HCT116 (cell line): ENCODE data around the gene ATRIP. TPM values are rescaled to one million over a fixed set of nuclear protein-coding genes. Genes with fewer than 3 reads are reported as not detected.
"Not testable (repeated sequence)": the region's sequence is repeated elsewhere in the genome, so short reads cannot be mapped to it uniquely, and the experiment has no call there.

Experiments used
- ATAC-seq: fragments of 200-7000 bp; cut with Tn5 transposase; 2 replicates; pipeline ENCODE4 v1.9.1; 2020; ENCODE audit warnings: mild to moderate bottlenecking, moderate library complexity
- BruUV-seq: library from RNA; stranded (reverse); fragments of 400-500 nt; replicated peaks from 2 replicates; lab custom pipeline; 2021; lab: Mats Ljungman, UMichigan
- CTCF ChIA-PET: fragments of 300-600 bp; sonication (Branson Sonifier 250); formaldehyde crosslinking; loops from one replicate; lab custom pipeline; 2021; ENCODE audit warnings: antibody characterized with exemption; lab: Charles Lee
- POLR2A ChIA-PET: fragments of 300-600, 350-600 bp; sonication (Branson Sonifier 250); formaldehyde crosslinking; loops from one replicate; lab custom pipeline; 2021; ENCODE audit warnings: antibody characterized with exemption; lab: Charles Lee
- RAD21 ChIA-PET, 2 experiments: fragments of 300-600 bp; sonication (Branson Sonifier 250); formaldehyde crosslinking; loops; one replicate each; lab custom pipeline; 2023; ENCODE audit warnings: low total read pairs in 2 of 2; ENCODE audit not compliant: uncharacterized antibody in 2 of 2, unreplicated experiment in 2 of 2, low non-redundant PET in 1 of 2; lab: Charles Lee
- DNase-seq: peaks from one replicate; pipeline ENCODE4 v3.0.0-alpha.2; 2010; ENCODE audit warnings: low read depth, low spot score
- H2AFZ ChIP-seq: fragments of 200-600 bp; shearing (Covaris generic), sonication (generic); 2 replicates; pipeline ENCODE4 v1.6.1; 2017; ENCODE audit warnings: low read depth, mixed run types, mixed read lengths, antibody characterized with exemption, low read length; ENCODE audit not compliant: poor library complexity, severe bottlenecking
- H3K27ac ChIP-seq: 2 replicates; pipeline ENCODE4 v1.5.1; 2012; ENCODE audit warnings: low read depth, low read length
- H3K27me3 ChIP-seq: fragments of 200-600 bp; sonication (generic); 2 replicates; pipeline ENCODE4 v1.6.1; 2016; ENCODE audit warnings: mixed run types, low read length, mixed read lengths; ENCODE audit not compliant: insufficient read depth
- H3K36me3 ChIP-seq, 2 experiments: fragments of 200-500 bp in 1 of 2; fragments of 200-600 bp in 1 of 2; sonication (Bioruptor generic) in 1 of 2; sonication (generic) in 1 of 2; 2 replicates each; pipeline versions ENCODE4 v1.5.1 to v1.6.1; 2014 to 2016; ENCODE audit warnings: low read length in 2 of 2, inconsistent platforms in 1 of 2, mixed read lengths in 1 of 2, mixed run types in 1 of 2; ENCODE audit not compliant: insufficient read depth in 2 of 2, control insufficient read depth in 1 of 2
- H3K4me1 ChIP-seq, 2 experiments: fragments of 200-600 bp in 1 of 2; sonication (generic) in 1 of 2; 2 replicates each; pipeline versions ENCODE4 v1.5.1 to v1.6.1; 2012 to 2017; ENCODE audit warnings: low read length in 2 of 2, inconsistent platforms in 1 of 2, mild to moderate bottlenecking in 1 of 2, mixed read lengths in 1 of 2, mixed run types in 1 of 2, moderate library complexity in 1 of 2; ENCODE audit not compliant: insufficient read depth in 2 of 2, control insufficient read depth in 1 of 2
- H3K4me2 ChIP-seq: fragments of 200-600 bp; sonication (generic); 2 replicates; pipeline ENCODE4 v1.6.1; 2017; ENCODE audit warnings: mixed run types, low read length, mixed read lengths
- H3K4me3 ChIP-seq, 2 experiments: fragments of 200-600 bp in 1 of 2; sonication (generic) in 1 of 2; replicated peaks in 1 of 2; 2 replicates each; pipeline ENCODE4 v1.5.1; 2011 to 2016; ENCODE audit warnings: low read length in 2 of 2, control low read depth in 1 of 2, low read depth in 1 of 2, mild to moderate bottlenecking in 1 of 2, mixed read lengths in 1 of 2, mixed run types in 1 of 2
- H3K79me2 ChIP-seq: fragments of 200-600 bp; sonication (generic); 2 replicates; pipeline ENCODE4 v1.6.1; 2017; ENCODE audit warnings: mild to moderate bottlenecking, mixed run types, low read length, moderate library complexity, mixed read lengths; ENCODE audit not compliant: insufficient read depth
- H3K9ac ChIP-seq: fragments of 200-600 bp; sonication (generic); 2 replicates; pipeline ENCODE4 v1.6.1; 2016; ENCODE audit warnings: low read length, mixed read lengths
- H3K9me2 ChIP-seq: fragments of 200-600 bp; sonication (generic), shearing (Covaris generic); 2 replicates; pipeline ENCODE4 v1.6.1; 2017; ENCODE audit warnings: mixed run types, mild to moderate bottlenecking, moderate library complexity; ENCODE audit not compliant: insufficient read depth
- H3K9me3 ChIP-seq, 2 experiments: fragments of 200-500 bp in 1 of 2; fragments of 200-600 bp in 1 of 2; sonication (Bioruptor generic) in 1 of 2; sonication (generic) in 1 of 2; 2 replicates each; pipeline ENCODE4 v1.6.1; 2014 to 2017; ENCODE audit warnings: low read length in 2 of 2, mixed read lengths in 2 of 2, inconsistent platforms in 1 of 2, low read depth in 1 of 2, mild to moderate bottlenecking in 1 of 2, mixed run types in 1 of 2, moderate library complexity in 1 of 2; ENCODE audit not compliant: control insufficient read depth in 1 of 2, insufficient read depth in 1 of 2
- H4K20me1 ChIP-seq: fragments of 200-600 bp; sonication (generic), shearing (Covaris generic); 2 replicates; pipeline ENCODE4 v1.6.1; 2017; ENCODE audit warnings: mixed run types, mild to moderate bottlenecking, moderate library complexity; ENCODE audit not compliant: insufficient read depth
- ATF3 ChIP-seq: IDR thresholded peaks from 2 replicates; pipeline ENCODE4 v1.6.1; 2012
- CBX3 ChIP-seq: IDR thresholded peaks from 2 replicates; pipeline ENCODE4 v1.6.1; 2012; ENCODE audit warnings: low read depth
- CEBPB ChIP-seq: IDR thresholded peaks from 2 replicates; pipeline ENCODE4 v1.6.1; 2012; ENCODE audit warnings: low read depth
- EZH2phosphoT487 ChIP-seq: fragments of 200-600 bp; IDR thresholded peaks from 2 replicates; pipeline ENCODE4 v1.6.1; 2018; ENCODE audit warnings: antibody characterized with exemption, borderline replicate concordance
- FOSL1 ChIP-seq: IDR thresholded peaks from 2 replicates; pipeline ENCODE4 v1.6.1; 2012; ENCODE audit warnings: low read depth
- POLR2A ChIP-seq: IDR thresholded peaks from 2 replicates; pipeline ENCODE4 v1.7.0; 2011; ENCODE audit warnings: borderline replicate concordance; ENCODE audit not compliant: insufficient read depth, insufficient read length; ENCODE audit errors: extremely low read depth
- POLR2AphosphoS5 ChIP-seq: IDR thresholded peaks from 2 replicates; pipeline ENCODE4 v1.6.1; 2011; ENCODE audit warnings: mild to moderate bottlenecking, low read depth, low read length, moderate library complexity
- RAD21 ChIP-seq: IDR thresholded peaks from 2 replicates; pipeline ENCODE4 v1.6.1; 2012; ENCODE audit warnings: low read depth, mild to moderate bottlenecking
- REST ChIP-seq: IDR thresholded peaks from 2 replicates; pipeline ENCODE4 v1.6.1; 2012; ENCODE audit warnings: low read depth
- ZFX ChIP-seq: fragments of 450-650 bp; IDR thresholded peaks from 2 replicates; pipeline ENCODE4 v1.6.1; 2017
- intact Hi-C: fragments of 100-400 bp; cut with micrococcal nuclease; formaldehyde crosslinking; loops from 2 replicates; pipeline ENCODE4 v1.10.0; 2022
- total RNA-seq: library from RNA; stranded (reverse); gene quantifications from one replicate; pipeline ENCODE4 v1.2.1, GENCODE V29; 2021; ENCODE audit not compliant: unreplicated experiment
- TF ChIP-seq, protein P1 (sequence below), 3 experiments: fragments of 200-600 bp in 1 of 3; sonication (generic) in 1 of 3; IDR thresholded peaks in 2 of 3; conservative IDR thresholded peaks in 1 of 3; 2 replicates each; pipeline ENCODE4 v1.5.1; 2012 to 2017; ENCODE audit warnings: low read depth in 2 of 3, low read length in 2 of 3, antibody characterized with exemption in 1 of 3, borderline replicate concordance in 1 of 3, control low read depth in 1 of 3, mild to moderate bottlenecking in 1 of 3, mixed read lengths in 1 of 3, mixed run types in 1 of 3, moderate library complexity in 1 of 3; ENCODE audit not compliant: insufficient read depth in 1 of 3

ATRIP gene
- total RNA-seq, 1 experiment from 2014 or later, result 15.6 TPM

DNA sequence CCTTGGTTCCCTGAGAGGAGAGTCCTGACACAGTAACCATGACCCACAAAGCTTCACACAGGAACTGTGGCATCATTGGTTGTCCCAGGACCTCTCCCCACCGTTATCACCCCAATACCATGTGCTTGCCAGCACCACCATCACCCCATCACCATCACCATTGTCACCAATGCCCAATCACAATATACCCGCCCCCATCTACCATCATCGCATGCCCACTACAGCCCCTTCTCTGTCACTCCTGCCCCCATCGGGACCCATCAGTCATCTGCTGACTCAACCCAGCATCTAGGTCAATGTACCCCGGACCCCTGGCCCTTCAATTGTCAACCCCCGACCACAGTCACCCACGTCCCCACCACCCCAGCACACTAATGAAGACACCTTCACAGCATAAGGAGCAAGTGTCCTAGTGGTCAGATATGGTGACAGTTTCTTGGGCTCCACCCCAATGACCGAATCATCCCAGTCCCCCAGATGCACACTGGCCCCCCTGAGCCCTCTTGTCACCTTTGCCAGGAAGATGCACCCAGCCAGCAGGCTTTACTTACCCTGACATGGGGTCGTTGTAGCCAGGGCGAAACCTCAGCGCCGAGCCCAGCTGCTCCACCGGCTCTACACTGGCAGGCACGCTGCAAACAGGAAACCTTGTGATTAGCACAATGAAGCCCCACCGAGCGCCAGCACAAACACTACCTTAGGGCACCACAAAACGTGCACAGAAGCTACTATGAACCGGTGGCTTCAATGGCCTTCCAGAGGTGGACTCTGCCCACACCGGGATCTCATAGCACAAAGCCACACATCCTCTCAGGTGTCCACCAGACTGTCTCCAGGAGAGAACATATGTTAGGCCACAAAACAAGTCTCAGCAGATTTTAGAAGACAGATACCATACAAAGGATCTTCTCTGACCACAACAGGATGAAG lies 32.4 kb downstream of the ATRIP start:
- Histone ChIP-seq H3K79me2 (no peaks in the 10 kb centered on the region), H3K9me2 (no peaks in the 10 kb centered on the region), H2AFZ (no peak overlapping the region), H3K27ac (no peak overlapping the region), H3K4me3 (no peak overlapping the region), H3K27me3 (no peaks in the 10 kb centered on the region), H3K9me3 (no peaks in the 10 kb centered on the region), H3K4me1 (peaks cover 7 to 10% of the 10 kb centered on the region in 2 experiments; a peak in 3 of 4 replicates), H3K36me3 (no peaks in the 10 kb centered on the region), H3K4me2 (no peak overlapping the region), H3K9ac (no peak overlapping the region), H4K20me1 (no peaks in the 10 kb centered on the region)
- ATAC-seq (no peak), DNase-seq (no peak)
- TF ChIP-seq FOSL1 (no peak), CEBPB (no peak), EZH2phosphoT487 (no peak), POLR2AphosphoS5 (no peak), ATF3 (no peak), ZFX (no peak), RAD21 (no peak), REST (no peak), POLR2A (no peak), CBX3 (no peak)
- TF ChIP-seq, protein P1, sequence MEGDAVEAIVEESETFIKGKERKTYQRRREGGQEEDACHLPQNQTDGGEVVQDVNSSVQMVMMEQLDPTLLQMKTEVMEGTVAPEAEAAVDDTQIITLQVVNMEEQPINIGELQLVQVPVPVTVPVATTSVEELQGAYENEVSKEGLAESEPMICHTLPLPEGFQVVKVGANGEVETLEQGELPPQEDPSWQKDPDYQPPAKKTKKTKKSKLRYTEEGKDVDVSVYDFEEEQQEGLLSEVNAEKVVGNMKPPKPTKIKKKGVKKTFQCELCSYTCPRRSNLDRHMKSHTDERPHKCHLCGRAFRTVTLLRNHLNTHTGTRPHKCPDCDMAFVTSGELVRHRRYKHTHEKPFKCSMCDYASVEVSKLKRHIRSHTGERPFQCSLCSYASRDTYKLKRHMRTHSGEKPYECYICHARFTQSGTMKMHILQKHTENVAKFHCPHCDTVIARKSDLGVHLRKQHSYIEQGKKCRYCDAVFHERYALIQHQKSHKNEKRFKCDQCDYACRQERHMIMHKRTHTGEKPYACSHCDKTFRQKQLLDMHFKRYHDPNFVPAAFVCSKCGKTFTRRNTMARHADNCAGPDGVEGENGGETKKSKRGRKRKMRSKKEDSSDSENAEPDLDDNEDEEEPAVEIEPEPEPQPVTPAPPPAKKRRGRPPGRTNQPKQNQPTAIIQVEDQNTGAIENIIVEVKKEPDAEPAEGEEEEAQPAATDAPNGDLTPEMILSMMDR (IDR thresholded peaks at IDR 0.05 in 2 of 3, conservative IDR thresholded peaks at IDR 0.05 in 1 of 3; ENCODE audit: borderline replicate concordance in 1 of 3, insufficient read depth in 1 of 3, low read depth in 2 of 3, low read length in 2 of 3), result no peak
- intact Hi-C loops, result no loop called here
- ChIA-PET RAD21 (no interaction called here), CTCF (no interaction called here), POLR2A (no interaction called here)
- no TSS peak for BruUV-seq

DNA sequence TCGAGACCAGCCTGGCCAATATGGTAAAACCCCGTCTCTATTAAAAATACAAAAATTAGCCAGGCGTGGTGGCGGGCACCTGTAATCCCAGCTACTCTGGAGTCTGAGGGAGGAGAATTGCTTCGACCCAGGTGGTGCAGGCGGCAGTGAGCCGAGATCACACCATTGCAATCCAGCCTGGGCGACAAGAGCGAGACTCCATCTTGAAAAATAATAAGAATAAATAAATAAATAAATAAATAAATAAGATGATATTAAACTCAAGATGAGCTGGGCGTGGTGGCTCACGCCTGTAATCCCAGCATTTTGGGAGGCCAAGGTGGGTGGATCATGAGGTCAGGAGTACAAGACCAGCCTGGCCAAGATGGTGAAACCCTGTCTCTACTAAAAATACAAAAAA lies 34.4 kb downstream of the ATRIP start:
- POLR2A ChIA-PET, BruUV-seq, H3K4me3 ChIP-seq, H3K9ac ChIP-seq, CTCF ChIA-PET, intact Hi-C loops, H3K79me2 ChIP-seq, H3K9me3 ChIP-seq, H3K27me3 ChIP-seq, H4K20me1 ChIP-seq, H3K4me2 ChIP-seq, DNase-seq, H3K36me3 ChIP-seq, H3K4me1 ChIP-seq, H2AFZ ChIP-seq, RAD21 ChIA-PET, H3K9me2 ChIP-seq, ATAC-seq, H3K27ac ChIP-seq: not testable (repeated sequence)
